Stimulated activated CD4-positive, alpha-beta T cell treated with anti-CD3 and anti-CD28 coated beads, Interleukin-2, amount 100 ng/mL, for 24 hours (primary cell): Measurements from ENCODE around the gene PTGR3.

Experiments
- DNase-seq, 2 donors: peaks; one replicate each; pipeline ENCODE4 v3.0.0-alpha.2; 2020

PTGR3 gene

GRCh38 chr18:75209129-75209950 lies at the start of gene PTGR3:
TSS of gene PTGR3 (minus strand) at chr18:75209139. CDS start at chr18:75209058, 81 bp downstream.
- DNase-seq = peak; percentile 78 to 80

GRCh38 chr18:75257605-75258004 lies 48.7 kb upstream of the PTGR3 start:
- DNase-seq = no peak

- no peak for DNase-seq
Measured at GRCh38 chr18:75256376-75256775, 47.4 kb upstream of the PTGR3 start.

- no peak for DNase-seq
Measured at GRCh38 chr18:75255094-75255493, 46.2 kb upstream of the PTGR3 start.

- DNase-seq = no peak
Measured at GRCh38 chr18:75253784-75254183, 44.8 kb upstream of the PTGR3 start.

- no peak for DNase-seq
Measured at GRCh38 chr18:75253043-75253442, 44.1 kb upstream of the PTGR3 start.

- no peak for DNase-seq
Measured at GRCh38 chr18:75252136-75252535, 43.2 kb upstream of the PTGR3 start.

GRCh38 chr18:75251466-75251865 lies 42.5 kb upstream of the PTGR3 start:
- no peak for DNase-seq

- no peak for DNase-seq
Measured at GRCh38 chr18:75250471-75250821, 41.5 kb upstream of the PTGR3 start.

- no peak for DNase-seq
Measured at GRCh38 chr18:75249672-75250470, 40.9 kb upstream of the PTGR3 start.

GRCh38 chr18:75249175-75249518 lies 40.2 kb upstream of the PTGR3 start:
- no peak for DNase-seq

- DNase-seq = no peak
Measured at GRCh38 chr18:75248426-75249174, 39.7 kb upstream of the PTGR3 start.

GRCh38 chr18:75247611-75248421 lies 38.9 kb upstream of the PTGR3 start:
- no peak for DNase-seq

- no peak for DNase-seq
Measured at GRCh38 chr18:75246721-75247610, 38.0 kb upstream of the PTGR3 start.

GRCh38 chr18:75244351-75245313 lies 35.7 kb upstream of the PTGR3 start:
- no peak for DNase-seq

- no peak for DNase-seq
Measured at GRCh38 chr18:75241705-75242104, 32.8 kb upstream of the PTGR3 start.

- no peak for DNase-seq
Measured at GRCh38 chr18:75240433-75240832, 31.5 kb upstream of the PTGR3 start.

- no peak for DNase-seq
Measured at GRCh38 chr18:75238786-75239185, 29.8 kb upstream of the PTGR3 start.

- DNase-seq = no peak
Measured at GRCh38 chr18:75238100-75238499, 29.2 kb upstream of the PTGR3 start.

GRCh38 chr18:75235896-75236295 lies 27.0 kb upstream of the PTGR3 start:
- DNase-seq = no peak
